Measurements from ENCODE around the gene SEMA6D. TPM values are rescaled to one million over a fixed set of nuclear protein-coding genes. Genes with fewer than 3 reads are reported as not detected.

The SEMA6D gene
- total RNA-seq, 1 experiment from 2014 or later, result 0.91 TPM

DNA sequence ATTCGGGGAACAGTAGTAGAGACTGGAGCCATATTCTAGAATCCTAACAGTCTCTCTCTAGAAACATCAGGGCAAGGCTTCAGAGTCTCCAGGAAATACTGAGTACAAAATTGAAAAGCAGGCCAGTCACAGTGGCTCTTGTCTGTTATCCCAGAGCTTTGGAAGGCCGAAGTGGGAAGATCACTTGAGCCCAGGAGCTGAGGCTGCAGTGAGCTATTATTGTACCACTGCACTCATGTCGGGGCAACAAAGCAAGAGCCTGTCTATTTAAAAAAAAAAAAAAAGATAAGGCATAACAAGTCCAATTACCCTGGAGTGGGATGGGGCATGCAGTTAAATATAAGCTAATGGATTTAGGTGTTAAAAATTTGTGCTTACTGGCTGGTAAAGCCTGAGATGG, 79.0 kb downstream of the SEMA6D start:
- peaks cover 8% of the 10 kb centered on the region; the same call in 1 of the 2 replicates for H3K4me1 ChIP-seq (ENCODE audit: insufficient read depth, low read length)
- no peaks in the 10 kb centered on the region for H3K36me3 ChIP-seq (ENCODE audit: low read depth, low read length)
- H2AFZ ChIP-seq (ENCODE audit: low read length), result no peak overlapping the region
- H3K9ac ChIP-seq (ENCODE audit: low read length), result no peak overlapping the region
- no peak overlapping the region for H3K4me3 ChIP-seq (ENCODE audit: low read length)
- H3K27me3 ChIP-seq (ENCODE audit: low read length), result no peaks in the 10 kb centered on the region
- intact Hi-C loops (cut with micrococcal nuclease), result no loop called here
- no TSS peak for BruUV-seq (replicated peaks)
- no peaks in the 10 kb centered on the region for H4K20me1 ChIP-seq (ENCODE audit: low read length)
- H3K79me2 ChIP-seq (ENCODE audit: low read length), result no peaks in the 10 kb centered on the region
- ChIA-PET POLR2A (ENCODE audit: unreplicated experiment) (no interaction called here), CTCF (interaction anchor here (0.6 kb wide), 1 partner anchor 84 kb away, joined by 5 read pairs; no protein-coding TSS in a partner anchor)
- H3K27ac ChIP-seq (ENCODE audit: low read length), result no peak overlapping the region
- no peak for DNase-seq
- no peak overlapping the region for H3K4me2 ChIP-seq (ENCODE audit: low read length)
- no peaks in the 10 kb centered on the region for H3F3A ChIP-seq (ENCODE audit: low read length, unreplicated experiment)
- no peak for ATAC-seq
- H3K9me2 ChIP-seq (replicated peaks; ENCODE audit: low read length), result no peaks in the 10 kb centered on the region
- TF ChIP-seq EZH2phosphoT487 (IDR thresholded peaks at IDR 0.05; ENCODE audit: borderline replicate concordance, low read length) (no peak), EZH2 (IDR thresholded peaks at IDR 0.05; ENCODE audit: low read length, unreplicated experiment) (no peak)
- TF ChIP-seq, protein P1, sequence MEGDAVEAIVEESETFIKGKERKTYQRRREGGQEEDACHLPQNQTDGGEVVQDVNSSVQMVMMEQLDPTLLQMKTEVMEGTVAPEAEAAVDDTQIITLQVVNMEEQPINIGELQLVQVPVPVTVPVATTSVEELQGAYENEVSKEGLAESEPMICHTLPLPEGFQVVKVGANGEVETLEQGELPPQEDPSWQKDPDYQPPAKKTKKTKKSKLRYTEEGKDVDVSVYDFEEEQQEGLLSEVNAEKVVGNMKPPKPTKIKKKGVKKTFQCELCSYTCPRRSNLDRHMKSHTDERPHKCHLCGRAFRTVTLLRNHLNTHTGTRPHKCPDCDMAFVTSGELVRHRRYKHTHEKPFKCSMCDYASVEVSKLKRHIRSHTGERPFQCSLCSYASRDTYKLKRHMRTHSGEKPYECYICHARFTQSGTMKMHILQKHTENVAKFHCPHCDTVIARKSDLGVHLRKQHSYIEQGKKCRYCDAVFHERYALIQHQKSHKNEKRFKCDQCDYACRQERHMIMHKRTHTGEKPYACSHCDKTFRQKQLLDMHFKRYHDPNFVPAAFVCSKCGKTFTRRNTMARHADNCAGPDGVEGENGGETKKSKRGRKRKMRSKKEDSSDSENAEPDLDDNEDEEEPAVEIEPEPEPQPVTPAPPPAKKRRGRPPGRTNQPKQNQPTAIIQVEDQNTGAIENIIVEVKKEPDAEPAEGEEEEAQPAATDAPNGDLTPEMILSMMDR (conservative IDR thresholded peaks at IDR 0.05; ENCODE audit: low read depth, low read length), result no peak
- H3K9me3 ChIP-seq (ENCODE audit: low read length), result no peaks in the 10 kb centered on the region

DNA sequence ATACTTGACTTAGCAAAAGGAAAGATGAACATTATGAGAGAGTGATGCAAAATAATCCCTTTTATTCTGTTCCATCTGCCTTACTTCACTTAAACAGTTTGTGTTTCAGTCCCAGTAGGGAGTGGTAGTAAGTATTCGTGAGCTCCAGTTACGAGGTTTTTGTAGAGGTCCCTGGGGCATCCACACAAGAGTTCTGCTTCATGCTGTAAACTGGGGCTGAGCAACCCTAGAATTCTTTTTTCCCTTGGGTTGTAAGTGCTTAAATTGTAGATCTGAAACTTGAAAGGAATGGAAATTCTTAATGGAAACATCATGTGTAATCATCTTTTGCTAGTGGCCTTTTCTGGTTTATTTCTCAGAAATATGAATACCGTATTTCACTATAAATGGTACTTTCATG, 79.5 kb downstream of the SEMA6D start:
- peaks cover 8% of the 10 kb centered on the region; the same call in 1 of the 2 replicates for H3K4me1 ChIP-seq (ENCODE audit: insufficient read depth, low read length)
- no peaks in the 10 kb centered on the region for H3F3A ChIP-seq (ENCODE audit: low read length, unreplicated experiment)
- no peak overlapping the region for H2AFZ ChIP-seq (ENCODE audit: low read length)
- no peak overlapping the region for H3K27ac ChIP-seq (ENCODE audit: low read length)
- intact Hi-C loops (cut with micrococcal nuclease), result no loop called here
- H3K9me2 ChIP-seq (replicated peaks; ENCODE audit: low read length), result no peaks in the 10 kb centered on the region
- H3K36me3 ChIP-seq (ENCODE audit: low read depth, low read length), result no peaks in the 10 kb centered on the region
- ChIA-PET CTCF (interaction anchor here (0.6 kb wide), 1 partner anchor 85 kb away, joined by 5 read pairs; no protein-coding TSS in a partner anchor), POLR2A (ENCODE audit: unreplicated experiment) (no interaction called here)
- H3K79me2 ChIP-seq (ENCODE audit: low read length), result no peaks in the 10 kb centered on the region
- ATAC-seq (no peak), DNase-seq (no peak)
- H4K20me1 ChIP-seq (ENCODE audit: low read length), result no peaks in the 10 kb centered on the region
- H3K9me3 ChIP-seq (ENCODE audit: low read length), result no peaks in the 10 kb centered on the region
- no peak for TF ChIP-seq EZH2phosphoT487 (IDR thresholded peaks at IDR 0.05; ENCODE audit: borderline replicate concordance, low read length)
- H3K4me3 ChIP-seq (ENCODE audit: low read length), result no peak overlapping the region
- no peak overlapping the region for H3K9ac ChIP-seq (ENCODE audit: low read length)
- H3K27me3 ChIP-seq (ENCODE audit: low read length), result no peaks in the 10 kb centered on the region
- BruUV-seq (replicated peaks), result no TSS peak
- H3K4me2 ChIP-seq (ENCODE audit: low read length), result no peak overlapping the region

DNA sequence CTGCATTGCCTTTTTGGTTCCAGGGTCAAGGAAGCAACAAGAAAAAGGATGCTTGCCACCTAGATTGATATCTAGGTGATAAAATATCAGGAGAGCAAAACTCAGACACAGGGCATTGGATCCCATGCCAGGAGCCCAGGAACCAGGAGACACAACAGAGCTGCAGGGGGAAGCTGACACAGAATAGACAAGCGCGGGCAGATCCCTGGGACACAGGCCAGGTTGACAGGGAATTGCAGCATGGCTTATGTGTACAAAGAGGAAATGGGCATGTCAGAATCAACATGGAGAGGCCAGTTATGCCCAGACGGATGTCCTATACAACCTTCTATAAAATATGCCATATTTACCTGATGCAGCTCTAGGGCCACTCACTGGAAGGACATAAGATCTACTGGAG, 84.2 kb downstream of the SEMA6D start:
- no peak overlapping the region for H3K27ac ChIP-seq (ENCODE audit: low read length)
- TF ChIP-seq EZH2 (IDR thresholded peaks at IDR 0.05; ENCODE audit: low read length, unreplicated experiment) (no peak), EZH2phosphoT487 (IDR thresholded peaks at IDR 0.05; ENCODE audit: borderline replicate concordance, low read length) (no peak)
- TF ChIP-seq, protein P1 (conservative IDR thresholded peaks at IDR 0.05; ENCODE audit: low read depth, low read length), result no peak
- POLR2A ChIA-PET (ENCODE audit: unreplicated experiment), result no interaction called here
- no peak overlapping the region for H3K9ac ChIP-seq (ENCODE audit: low read length)
- H2AFZ ChIP-seq (ENCODE audit: low read length), result no peak overlapping the region
- no peaks in the 10 kb centered on the region for H3K79me2 ChIP-seq (ENCODE audit: low read length)
- peaks cover 4% of the 10 kb centered on the region; the same call in 1 of the 2 replicates for H3K4me1 ChIP-seq (ENCODE audit: insufficient read depth, low read length)
- CTCF ChIA-PET, result no interaction called here
- DNase-seq, result no peak
- H4K20me1 ChIP-seq (ENCODE audit: low read length), result no peaks in the 10 kb centered on the region
- H3K27me3 ChIP-seq (ENCODE audit: low read length), result no peaks in the 10 kb centered on the region
- ATAC-seq, result no peak
- no peaks in the 10 kb centered on the region for H3K36me3 ChIP-seq (ENCODE audit: low read depth, low read length)
- intact Hi-C loops (cut with micrococcal nuclease), result no loop called here
- no peaks in the 10 kb centered on the region for H3K9me2 ChIP-seq (replicated peaks; ENCODE audit: low read length)
- H3K4me2 ChIP-seq (ENCODE audit: low read length), result no peak overlapping the region
- H3K4me3 ChIP-seq (ENCODE audit: low read length), result no peak overlapping the region
- H3K9me3 ChIP-seq (ENCODE audit: low read length), result no peaks in the 10 kb centered on the region
- BruUV-seq (replicated peaks), result no TSS peak
- H3F3A ChIP-seq (ENCODE audit: low read length, unreplicated experiment), result no peaks in the 10 kb centered on the region
